Stimulated activated CD4-positive, alpha-beta T cell treated with anti-CD3 and anti-CD28 coated beads, Interleukin-12 subunit alpha, Interleukin-12 subunit beta, amount 100 ng/mL, for 4 hours (primary cell): ENCODE data around the gene COASY.

Source experiments
- DNase-seq: peaks from one replicate; pipeline ENCODE4 v3.0.0-alpha.2; 2020

COASY gene

DNA sequence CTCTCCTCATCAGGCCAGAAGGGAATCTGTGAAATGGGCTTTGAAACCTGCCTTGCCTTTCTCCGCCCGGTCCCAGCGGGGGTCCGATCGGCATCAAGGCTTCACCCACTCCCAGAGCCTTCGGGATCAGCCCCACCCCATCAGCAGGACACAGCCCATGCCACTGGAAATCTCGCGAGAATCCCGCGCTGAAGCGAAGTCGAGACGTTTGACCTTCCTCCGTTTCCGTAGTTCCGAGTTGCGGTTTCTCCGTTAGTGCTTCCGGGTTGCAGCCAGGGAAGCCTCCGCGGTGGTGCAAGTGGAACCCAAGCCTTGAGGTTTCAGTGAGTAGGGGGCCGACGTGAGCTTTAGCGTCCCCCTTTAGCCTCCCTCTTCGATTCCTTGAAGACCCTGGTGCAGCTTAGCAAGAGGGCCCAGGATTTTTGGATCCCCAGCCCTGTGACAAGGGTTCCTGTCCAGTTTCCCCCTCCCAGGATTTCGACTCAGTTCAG lies at the start of gene COASY:
COASY (plus strand) TSS at position 252 of the 491 bp plus-strand sequence. CDS start 475 bp downstream, outside the sequence.
- peak; percentile 89 for DNase-seq

DNA sequence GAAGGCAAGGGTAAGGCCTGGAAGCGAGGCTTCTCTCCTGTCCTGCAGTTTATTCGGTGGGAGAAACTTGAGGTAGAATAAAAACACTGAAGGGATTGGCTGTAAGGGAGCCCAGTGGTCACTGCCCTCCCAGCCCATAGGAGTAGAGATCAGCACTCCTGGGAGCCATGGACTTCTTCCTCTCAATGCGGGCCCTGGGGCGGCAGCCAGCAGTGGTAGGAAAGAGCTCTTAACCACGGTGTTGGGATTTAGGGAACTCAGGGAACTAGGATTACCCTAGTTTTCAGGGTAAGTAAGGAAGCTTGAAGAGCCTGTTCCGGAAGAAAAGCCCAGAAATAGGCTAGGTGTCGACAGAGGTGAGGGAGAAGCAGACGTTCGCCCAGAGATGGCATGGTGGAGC lies 49.7 kb upstream of the COASY start:
- DNase-seq, result no peak

DNA sequence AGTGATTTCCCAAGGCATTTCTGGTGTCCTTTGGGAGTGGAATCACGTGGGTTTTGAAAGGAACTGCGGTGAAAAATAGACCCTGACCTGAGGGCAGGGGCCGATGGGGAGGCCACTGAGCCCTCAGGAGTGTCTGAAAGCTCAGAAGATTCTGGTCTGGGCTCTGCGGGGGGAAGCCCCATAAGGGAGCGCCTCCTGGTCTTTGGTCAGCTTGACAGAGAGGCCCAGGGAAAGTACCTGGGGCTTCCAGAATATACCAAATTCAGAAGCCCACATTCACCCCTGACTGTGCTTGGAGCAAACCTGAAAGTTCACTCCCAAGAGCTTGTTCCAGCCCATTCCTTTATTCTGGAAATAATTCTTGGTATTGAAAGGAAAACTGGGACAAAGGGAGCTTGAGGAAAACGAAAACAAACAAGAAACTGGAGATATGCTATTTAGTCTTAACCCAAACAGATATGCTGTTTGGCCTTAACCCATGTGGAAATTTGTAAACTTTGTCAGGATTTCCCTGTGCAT lies 49.2 kb upstream of the COASY start:
- DNase-seq, result no peak

DNA sequence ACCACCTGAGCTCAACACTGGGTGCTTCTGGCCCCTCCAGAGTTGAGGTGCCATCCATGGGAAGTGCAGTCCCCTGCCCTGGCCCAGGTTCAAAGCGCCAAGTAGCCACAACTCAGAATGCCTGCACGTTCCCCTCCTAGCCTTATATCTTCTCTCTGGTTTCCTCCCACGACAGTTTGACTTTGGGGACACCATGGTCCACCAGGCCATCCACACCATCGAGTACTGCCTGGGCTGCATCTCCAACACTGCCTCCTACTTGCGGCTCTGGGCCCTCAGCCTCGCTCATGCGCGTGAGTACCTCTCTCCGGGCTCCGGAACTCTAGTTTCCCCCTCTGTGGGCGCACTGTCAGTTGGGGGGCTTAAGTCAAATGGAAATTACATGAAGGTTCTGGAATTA lies 48.3 kb upstream of the COASY start:
- no peak for DNase-seq

DNA sequence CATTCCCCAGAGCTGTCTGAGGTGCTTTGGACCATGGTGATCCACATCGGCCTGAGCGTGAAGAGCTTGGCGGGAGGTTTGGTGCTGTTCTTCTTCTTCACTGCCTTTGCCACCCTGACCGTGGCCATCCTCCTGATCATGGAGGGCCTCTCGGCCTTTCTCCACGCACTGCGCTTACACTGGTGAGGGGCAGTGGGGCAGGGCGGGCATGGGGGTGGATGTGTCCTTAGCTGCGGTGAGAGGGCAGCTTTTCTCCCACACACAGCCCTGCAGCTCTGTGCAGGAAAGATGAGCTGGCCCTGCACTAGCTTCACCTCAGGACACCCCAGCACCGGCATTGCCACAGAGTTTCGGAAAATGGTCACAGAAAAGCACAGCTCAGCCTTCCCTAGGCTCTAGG lies 47.7 kb upstream of the COASY start:
- DNase-seq, result no peak

DNA sequence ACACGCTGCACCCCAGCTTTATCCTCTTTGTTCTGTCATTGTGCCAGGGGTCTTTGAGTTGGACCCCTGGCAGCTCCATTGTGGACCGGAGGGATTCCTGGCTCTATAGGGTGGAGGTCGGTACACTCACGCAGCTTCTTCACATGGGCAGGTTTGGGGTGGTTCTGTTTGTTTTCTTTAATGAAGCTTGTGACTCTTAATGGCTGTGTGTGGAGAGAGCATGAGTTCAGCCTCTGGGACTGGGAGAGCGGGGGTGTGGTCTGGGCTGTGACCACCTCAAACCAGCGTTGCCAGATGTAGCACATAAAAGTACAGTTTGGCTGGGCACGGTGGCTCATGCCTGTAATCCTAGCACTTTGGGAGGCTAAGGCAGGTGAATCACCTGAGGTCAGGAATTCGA lies 47.1 kb upstream of the COASY start:
- DNase-seq, result no peak

DNA sequence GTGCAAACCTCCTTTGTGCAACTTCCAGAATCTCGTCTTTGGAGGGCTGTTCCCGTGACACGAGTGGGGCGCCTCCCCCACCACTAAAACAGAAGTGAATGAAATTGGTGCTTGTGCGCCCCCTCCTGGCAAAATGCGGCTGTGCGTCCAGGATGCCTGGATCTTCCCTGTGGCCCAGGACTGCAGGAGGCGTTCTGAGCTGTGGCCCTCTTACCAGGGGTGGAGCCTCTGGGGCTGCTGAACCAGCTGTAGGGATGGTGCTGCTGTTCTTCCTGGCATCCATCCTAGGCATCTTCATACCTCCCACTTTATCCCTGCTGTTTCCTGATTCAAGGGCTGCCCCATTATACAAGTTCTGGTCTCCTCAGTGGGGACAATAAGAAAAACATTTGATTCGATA lies 44.4 kb upstream of the COASY start:
- DNase-seq, result peak; percentile 80

DNA sequence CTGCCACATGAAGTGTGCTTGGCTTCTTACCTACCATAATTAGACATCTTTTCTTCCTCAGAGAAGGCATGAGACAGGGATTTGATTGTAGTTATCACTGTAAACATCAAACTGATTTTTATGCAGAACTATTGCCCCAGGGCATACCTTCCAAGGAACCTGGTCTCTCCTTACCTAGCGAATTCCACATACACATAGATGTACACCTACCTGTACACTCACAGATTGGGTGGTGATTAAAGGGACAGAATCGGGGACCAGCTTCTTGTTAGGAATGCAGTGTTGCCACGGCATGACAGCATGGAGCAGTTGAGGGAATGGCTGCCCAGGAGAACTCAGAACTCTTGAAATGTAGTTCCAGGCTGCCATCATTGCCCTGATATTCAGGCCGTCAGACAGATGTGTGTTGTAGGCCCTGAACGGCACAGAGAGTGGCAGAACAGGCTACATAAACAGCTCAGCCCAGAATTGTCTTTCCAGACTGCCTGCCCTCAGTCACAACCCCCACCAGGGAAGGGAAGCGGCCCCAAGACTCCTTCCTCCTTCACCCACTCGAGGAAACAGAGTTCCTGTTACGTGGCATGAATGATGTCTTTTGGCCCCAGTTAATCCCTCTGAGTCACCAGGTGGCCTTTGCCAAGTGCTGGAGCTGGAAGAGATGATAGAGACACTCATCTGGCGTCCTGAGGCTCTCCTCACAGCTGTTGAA lies 43.7 kb upstream of the COASY start:
- no peak for DNase-seq

DNA sequence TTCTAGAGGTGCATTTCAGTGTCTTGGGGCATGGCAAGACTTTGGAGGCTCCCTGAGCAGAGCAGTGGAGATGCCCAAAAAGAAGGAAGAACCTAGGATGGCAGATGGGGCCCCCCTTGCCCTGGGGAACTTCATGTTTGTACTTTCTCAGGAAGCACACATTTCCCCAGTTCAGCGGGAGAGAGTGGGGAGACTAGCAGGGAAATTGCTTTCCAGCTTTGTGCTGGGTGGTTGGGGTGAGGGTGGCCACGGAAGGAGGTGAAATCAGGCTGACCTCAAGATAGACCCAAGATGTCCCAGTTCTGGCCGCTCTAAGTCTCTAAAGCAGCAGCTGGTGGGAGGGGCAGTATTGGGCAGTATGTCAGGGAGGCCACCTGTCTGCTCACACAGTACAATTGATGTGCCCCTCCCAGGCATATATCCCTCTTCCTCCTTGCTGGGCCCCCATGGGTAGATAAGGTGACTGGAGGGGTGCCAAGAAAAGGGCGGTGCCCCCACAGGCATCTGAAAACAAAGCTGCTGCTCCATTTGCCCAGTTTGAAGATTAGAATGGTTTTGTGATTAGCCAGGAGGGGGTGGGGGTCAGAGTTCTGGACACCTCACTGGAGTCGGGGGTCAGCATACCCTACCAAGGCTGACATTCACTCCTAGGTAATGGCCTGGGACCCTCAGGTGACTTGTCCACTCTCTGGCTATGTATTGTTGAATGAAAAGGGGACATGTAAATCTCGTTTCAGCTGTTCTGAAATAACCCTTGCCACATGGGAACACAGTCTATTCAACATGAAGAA lies 43.0 kb upstream of the COASY start:
- DNase-seq, result no peak

DNA sequence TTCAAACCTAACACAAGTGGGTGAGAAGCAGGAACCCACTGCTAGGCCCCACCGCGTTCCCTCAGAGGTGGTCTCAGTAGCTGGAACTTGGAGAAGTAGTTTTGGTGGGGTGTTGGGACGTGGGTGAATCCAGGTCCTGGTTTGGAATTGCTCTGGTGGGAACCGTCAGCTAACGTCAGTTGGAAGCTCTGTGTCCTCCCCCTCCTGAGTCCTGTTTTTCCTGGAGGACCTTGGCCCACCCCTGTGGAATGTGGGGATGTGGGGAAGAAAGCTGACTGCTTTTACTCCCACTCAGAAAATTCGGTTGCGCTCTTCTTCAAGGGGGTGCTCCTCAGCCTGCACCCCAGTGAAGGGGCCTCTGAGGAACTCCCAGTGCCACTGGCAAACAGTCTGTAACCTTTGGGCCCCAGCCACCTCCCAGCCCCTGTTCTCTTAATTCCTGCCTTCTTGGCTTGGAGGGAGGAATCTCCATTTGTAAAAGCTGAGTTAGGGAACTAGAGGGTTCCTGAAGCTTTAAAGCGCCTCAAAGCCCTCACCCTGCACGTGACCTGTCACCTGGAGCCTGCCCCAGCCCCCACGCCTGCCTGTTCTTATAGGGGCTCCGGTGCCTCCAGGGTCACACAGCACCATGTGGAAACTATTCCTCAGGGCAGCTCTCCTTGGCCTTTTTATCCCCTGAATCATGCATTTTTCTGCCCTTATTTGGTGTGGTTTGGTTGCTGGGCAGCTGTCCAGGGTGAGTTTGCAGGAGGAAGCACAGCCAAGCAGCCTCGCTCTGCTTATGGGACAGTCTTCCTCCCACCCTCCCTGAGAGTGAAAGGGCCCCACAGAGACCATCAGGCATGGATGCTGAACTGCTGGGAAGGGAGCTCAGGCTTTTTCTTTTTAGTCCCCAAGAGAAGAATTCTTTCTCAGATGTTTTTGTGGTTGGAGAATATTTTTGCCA lies 42.1 kb upstream of the COASY start:
- DNase-seq, result no peak

DNA sequence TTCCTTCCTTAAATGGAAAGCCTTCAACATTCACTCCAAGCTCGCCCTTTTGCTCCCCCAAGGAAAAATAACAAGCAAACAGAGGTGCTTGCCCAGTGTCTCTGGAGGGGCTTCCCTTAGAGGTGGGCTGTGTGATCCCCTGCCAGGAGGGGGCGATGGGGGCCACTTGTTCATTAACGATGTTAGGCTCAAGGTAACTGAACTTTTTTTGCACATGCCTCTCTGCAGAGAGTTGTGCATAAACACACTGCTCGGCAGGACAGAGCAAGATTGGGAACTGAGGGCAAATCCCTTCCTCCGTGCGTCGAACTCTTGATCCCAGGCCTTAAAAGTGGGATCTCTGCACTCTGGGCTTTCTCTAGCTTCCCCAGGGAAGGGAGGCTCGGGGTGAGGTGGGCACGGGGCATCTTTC lies 41.4 kb upstream of the COASY start:
- no peak for DNase-seq

DNA sequence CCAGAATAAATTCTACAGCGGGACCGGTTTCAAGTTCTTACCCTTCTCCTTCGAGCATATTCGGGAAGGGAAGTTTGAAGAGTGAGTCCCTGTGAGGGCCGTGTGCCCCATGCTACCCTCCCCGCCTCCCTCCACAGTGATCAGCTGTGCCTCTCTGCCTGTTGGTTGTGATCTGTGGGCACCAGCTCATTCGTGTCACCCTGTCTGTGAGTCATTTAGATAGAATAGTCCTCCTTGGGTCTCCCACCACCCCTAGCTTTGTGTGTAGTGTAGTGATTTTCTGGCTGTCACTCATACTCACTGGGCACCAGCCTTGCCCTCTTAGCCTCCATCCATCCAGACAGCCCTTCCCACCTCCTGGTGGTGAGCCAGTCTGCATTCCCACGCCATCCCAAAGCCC lies 40.9 kb upstream of the COASY start:
- no peak for DNase-seq

DNA sequence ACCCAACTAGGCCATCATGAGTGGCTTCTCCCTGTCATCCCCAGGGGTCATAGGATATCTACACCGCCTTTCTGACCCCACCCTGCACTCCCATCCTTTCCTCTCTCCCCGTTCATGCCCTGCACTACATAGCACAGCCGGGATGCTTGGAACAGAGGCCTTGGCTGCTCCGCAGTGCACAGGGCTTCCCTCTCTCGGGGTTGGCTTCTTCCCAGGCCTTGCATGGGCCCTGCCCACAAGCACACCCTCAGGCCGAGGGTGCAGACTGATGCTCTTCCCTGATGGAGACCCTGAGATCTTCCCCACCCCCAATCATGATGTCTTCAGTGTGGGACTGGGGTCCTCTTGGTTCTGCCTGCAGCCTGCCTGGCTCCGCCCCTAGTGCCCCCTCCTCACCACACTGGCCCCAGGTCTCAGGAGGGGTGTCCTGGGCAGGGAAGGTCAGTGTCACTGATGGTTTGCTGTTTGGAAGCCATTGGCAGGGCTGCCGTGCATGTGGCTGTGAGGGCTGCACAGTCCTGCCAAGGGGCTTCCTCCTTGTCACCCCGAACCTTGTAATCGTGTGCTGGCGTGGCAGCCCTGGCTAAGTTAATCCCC lies 40.2 kb upstream of the COASY start:
- DNase-seq, result no peak

DNA sequence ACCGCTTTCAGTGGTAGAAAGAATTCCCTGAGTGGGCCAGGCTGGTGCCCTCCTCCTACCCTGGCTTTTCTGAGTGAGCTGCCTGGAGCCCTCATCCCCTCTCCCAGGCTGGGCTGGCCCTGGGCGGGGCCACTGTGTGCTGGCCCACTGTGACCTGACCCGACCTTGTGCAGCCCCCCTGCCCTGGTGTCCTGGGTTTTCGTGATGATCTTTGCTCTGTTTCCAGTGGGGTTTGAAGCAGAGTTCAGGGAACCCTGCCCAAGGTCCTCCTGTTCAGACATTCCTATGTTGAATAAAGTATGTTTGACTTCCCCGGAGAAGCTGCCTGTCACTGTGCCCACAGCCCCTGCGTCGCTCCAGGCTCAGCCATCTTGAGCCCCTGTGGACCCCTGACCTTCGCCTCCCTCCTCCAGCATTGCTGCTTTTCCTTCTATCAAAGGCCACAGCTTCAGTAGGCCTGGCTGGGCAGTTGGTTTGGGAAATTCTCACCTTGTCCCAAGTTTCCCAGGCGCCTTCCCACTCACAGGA lies 39.6 kb upstream of the COASY start:
- DNase-seq, result no peak

DNA sequence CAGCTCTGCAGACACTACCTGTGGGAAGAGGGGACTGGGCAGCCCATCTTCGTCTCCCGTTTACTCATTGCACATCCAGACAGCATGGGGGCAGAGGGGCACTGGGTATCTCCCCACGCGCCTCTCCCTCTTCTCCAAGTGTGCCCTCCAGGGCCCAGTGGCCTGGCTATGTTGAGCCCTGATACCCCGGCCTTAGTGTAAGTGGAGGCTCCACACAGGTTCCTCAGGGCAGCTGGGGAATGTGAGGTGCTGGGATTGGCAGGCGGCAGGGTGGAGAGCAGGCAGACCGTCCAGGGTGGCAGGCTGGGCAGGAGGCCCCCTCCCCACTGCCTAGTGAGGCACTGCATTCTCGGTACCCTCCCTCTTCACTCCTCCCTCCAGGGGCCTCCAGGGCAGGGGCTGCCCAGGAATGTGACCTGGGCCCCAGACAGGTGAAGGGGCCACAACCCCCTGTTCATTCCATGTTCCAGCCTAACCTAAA lies 39.1 kb upstream of the COASY start:
- DNase-seq, result no peak

DNA sequence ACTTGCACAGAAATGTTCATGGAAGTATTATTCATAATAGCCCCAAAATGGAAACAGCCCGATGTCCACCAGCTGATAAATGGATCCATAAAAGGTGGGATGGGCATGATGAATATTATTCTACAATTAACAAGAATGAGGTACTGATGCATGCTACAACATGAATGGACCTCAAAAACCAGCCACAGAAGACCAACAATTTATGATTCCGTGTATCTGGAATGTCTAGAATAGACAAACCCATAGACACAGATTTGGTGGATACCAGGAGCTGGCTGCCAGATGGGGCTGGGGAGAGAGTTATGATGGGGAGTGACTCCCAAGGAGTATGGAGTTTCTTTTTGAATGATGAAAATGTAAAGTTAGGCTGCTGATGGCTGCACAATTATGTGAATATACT lies 36.7 kb upstream of the COASY start:
- DNase-seq, result no peak

DNA sequence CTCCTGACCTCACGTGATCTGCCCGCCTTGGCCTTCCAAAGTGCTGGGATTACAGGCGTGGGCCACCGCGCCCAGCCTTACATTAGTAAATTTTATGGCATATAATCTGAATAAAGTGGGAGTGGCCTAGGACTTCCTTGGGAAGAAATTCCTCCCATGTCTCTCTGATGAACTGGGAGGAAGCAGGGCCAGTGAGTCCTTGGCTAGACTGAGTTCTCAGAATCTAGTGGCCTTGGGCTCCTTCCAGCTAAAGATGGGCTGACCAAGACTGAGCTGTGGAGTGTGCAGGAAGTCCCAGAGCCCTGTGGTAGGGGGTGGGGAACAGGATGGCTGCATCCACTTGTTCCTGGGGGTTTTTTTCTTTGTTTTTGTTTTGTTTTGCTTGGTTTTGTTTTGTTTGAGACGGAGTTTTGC lies 35.9 kb upstream of the COASY start:
- DNase-seq, result no peak

DNA sequence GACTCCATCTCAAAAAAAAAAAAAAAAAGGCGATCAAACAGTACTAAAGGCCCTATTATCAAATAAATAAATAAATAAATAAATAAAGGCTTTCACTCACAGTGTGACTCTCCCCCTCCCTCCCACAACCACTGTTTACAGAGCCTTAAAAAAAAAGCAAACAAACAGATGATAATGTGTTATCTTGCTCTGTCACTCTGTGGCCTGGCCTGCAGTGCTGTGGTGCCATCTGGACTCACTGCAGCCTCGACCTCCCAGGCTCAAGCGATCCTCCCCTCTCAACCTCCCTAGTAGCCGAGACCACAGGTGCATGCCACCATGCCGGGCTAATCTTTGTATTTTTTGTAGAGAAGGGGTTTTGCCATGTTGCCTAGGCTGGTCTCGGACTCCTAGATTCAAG lies 34.0 kb upstream of the COASY start:
- no peak for DNase-seq

DNA sequence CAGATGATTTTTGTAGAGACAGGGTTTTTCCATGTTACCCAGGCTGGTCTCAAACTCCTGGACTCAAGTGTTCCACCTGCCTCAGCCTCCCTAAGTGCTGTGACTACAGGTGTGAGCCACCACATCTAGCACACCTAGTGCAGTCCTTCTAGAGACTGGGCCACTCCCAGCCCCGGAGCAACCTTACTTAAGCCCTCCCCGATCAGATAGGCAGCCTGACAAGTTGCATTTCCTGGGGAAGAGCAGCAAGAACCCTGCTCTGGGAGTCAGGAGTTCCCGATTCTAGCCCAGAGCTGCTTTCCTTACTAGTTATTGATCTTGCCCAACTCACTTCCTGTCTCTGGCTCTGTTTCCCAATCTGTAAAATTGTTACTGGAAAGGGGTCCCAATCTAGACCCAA lies 32.9 kb upstream of the COASY start:
- DNase-seq, result no peak

DNA sequence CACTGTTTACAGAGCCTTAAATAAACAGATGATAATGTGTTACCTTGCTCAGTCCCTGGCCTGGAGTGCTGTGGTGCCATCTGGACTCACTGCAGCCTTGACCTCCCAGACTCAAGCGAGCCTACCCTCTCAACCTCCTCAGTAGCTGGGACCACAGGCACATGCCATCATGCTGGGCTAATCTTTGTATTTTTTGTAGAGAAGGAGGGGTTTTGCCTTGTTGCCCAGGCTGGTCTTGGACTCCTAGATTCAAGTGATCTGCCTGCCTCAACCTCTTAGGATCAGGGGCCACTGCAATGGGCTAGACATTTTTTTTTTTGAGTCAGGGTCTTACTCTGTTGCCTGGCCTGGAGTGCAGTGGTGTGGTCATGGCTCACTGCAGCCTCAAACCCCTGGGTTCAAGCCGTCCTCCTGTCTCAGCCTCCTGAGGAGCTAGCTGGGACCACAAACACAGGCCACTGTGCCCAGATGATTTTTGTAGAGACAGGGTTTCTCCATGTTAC lies 30.9 kb upstream of the COASY start:
- no peak for DNase-seq

DNA sequence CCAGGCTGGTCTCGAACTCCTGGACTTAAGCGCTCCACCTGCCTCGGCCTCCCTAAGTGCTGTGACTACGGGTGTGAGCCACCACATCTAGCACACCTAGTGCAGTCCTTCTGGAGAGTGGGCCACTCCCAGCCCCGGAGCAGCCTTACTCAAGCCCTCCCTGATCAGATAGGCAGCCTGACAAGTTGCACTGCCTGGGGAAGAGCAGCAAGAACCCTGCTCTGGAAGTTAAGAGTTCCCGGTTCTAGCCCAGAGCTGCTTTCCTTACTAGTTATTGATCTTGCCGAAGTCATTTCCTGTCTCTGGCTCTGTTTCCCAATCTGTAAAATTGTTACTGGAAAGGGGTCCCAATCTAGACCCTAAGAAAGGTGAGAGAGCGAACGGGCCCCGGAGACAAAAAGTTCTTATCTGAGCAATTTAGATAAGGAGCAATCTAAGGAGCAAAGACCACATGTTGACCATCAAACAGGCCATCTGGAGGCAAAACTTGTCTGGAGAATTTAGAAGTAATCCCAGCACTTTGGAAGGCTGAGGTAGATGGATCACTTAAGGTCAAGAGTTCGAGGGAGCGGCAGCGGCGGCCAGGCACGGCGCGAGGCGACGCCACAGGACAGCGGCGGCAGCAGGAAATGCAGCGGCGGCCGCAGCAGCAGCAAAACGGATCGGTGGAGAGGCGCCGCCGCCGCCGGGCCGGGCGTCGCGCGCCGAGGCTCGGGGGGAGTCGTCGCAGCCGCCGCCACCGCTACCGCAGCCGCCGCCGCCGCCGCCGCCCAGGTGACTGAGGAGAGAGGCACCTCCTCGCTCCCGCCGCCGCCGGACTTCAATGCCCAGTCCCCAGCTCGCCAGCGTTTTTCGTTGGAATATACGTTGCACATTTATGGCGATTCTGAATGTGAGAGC lies 30.2 kb upstream of the COASY start:
- DNase-seq, result peak; percentile 52
